KBM-7 (cell line): Measurements from ENCODE around the gene PANK2.
A peak's percentile ranks its signal among the peaks of the same experiment; 100 is the strongest.
"Not testable (repeated sequence)": the region's sequence is repeated elsewhere in the genome, so short reads cannot be mapped to it uniquely, and the experiment has no call there.

ENCODE experiments used
- DNase-seq: peaks from one replicate; pipeline ENCODE4 v3.0.0-alpha.2; 2015
- in situ Hi-C: fragments of 300-500 bp; cut with MboI; formaldehyde crosslinking; loops from 2 replicates; pipeline ENCODE4 v1.14.3; 2020; ENCODE audit warnings: low sequenced_read_pairs, low pct_unique_long_range_greater_than_20kb, mixed read lengths

PANK2 gene

GRCh38 chr20:3888622-3889488, at the start of gene PANK2:
Gene PANK2, plus strand, starts transcription at chr20:3889387.
- in situ Hi-C loops: no loop called here
- peak; percentile 98 for DNase-seq

- in situ Hi-C loops, DNase-seq: not testable (repeated sequence)
Measured at GRCh38 chr20:3840201-3840600, 49.0 kb upstream of the PANK2 start.

GRCh38 chr20:3842348-3842930, 46.7 kb upstream of the PANK2 start:
- DNase-seq: peak; percentile 30
- in situ Hi-C loops: no loop called here

- no peak for DNase-seq
- in situ Hi-C loops: no loop called here
Measured at GRCh38 chr20:3843490-3843889, 45.7 kb upstream of the PANK2 start.

GRCh38 chr20:3843990-3844619, 45.1 kb upstream of the PANK2 start:
- in situ Hi-C loops: not testable (repeated sequence)

GRCh38 chr20:3846378-3846739, 42.8 kb upstream of the PANK2 start:
- in situ Hi-C loops: no loop called here
- no peak for DNase-seq

More at GRCh38 chr20:3843990-3844619, 45.1 kb upstream of the PANK2 start:
- not testable (repeated sequence) for DNase-seq

- in situ Hi-C loops: no loop called here
- peak; percentile 81 for DNase-seq
Measured at GRCh38 chr20:3846740-3847428, 42.3 kb upstream of the PANK2 start, which contains the start of gene MAVS. Gene MAVS, plus strand, starts transcription at chr20:3846834. Its CDS starts 7,791 bp downstream, at chr20:3854625.

GRCh38 chr20:3847429-3847940, 41.7 kb upstream of the PANK2 start:
- in situ Hi-C loops: no loop called here
- no peak for DNase-seq

- DNase-seq: no peak
- in situ Hi-C loops: no loop called here
Measured at GRCh38 chr20:3848565-3848964, 40.6 kb upstream of the PANK2 start.

GRCh38 chr20:3854462-3854871, 34.7 kb upstream of the PANK2 start:
- no peak for DNase-seq
- in situ Hi-C loops: no loop called here

GRCh38 chr20:3857405-3857804, 31.8 kb upstream of the PANK2 start:
- no peak for DNase-seq
- in situ Hi-C loops: no loop called here

GRCh38 chr20:3858689-3859088, 30.5 kb upstream of the PANK2 start:
- no peak for DNase-seq

GRCh38 chr20:3861191-3861590, 28.0 kb upstream of the PANK2 start:
- in situ Hi-C loops: no loop called here
- DNase-seq: no peak

More at GRCh38 chr20:3858689-3859088, 30.5 kb upstream of the PANK2 start:
- in situ Hi-C loops: no loop called here

GRCh38 chr20:3862333-3862732, 26.9 kb upstream of the PANK2 start:
- in situ Hi-C loops: no loop called here
- DNase-seq: no peak

GRCh38 chr20:3863317-3863716, 25.9 kb upstream of the PANK2 start:
- in situ Hi-C loops: no loop called here

GRCh38 chr20:3864518-3864917, 24.7 kb upstream of the PANK2 start:
- in situ Hi-C loops: no loop called here
- DNase-seq: no peak

More at GRCh38 chr20:3863317-3863716, 25.9 kb upstream of the PANK2 start:
- DNase-seq: no peak

GRCh38 chr20:3865152-3865886, 23.9 kb upstream of the PANK2 start:
- no peak for DNase-seq
- in situ Hi-C loops: no loop called here

- in situ Hi-C loops: no loop called here
- no peak for DNase-seq
Measured at GRCh38 chr20:3865887-3866407, 23.2 kb upstream of the PANK2 start.
